Peyer's patch (tissue), 4 donors: ENCODE data around the gene ASCL3. TPM values are rescaled to one million over a fixed set of nuclear protein-coding genes. Genes with fewer than 3 reads are reported as not detected.
"Not testable (repeated sequence)": the region's sequence is repeated elsewhere in the genome, so short reads cannot be mapped to it uniquely, and the experiment has no call there.

Experiments
- DNase-seq, 3 donors: peaks; one replicate each; pipeline ENCODE4 v3.0.0-alpha.2; 2017 to 2019
- H3K27ac ChIP-seq, 4 donors: fragments of 200-600 bp; sonication (generic); one replicate each; pipeline ENCODE4 v1.5.1; 2016 to 2019
- H3K27me3 ChIP-seq, 2 donors: fragments of 200-600 bp; sonication (generic); one replicate each; pipeline ENCODE4 v1.5.1; 2019
- H3K36me3 ChIP-seq, 3 donors: fragments of 200-600 bp; sonication (generic); one replicate each; pipeline ENCODE4 v1.5.1; 2016 to 2019
- H3K4me1 ChIP-seq, 4 donors: fragments of 200-600 bp; sonication (generic); one replicate each; pipeline ENCODE4 v1.5.1; 2016 to 2019
- H3K4me3 ChIP-seq, 4 donors: fragments of 200-600 bp; sonication (generic); 1 replicate in 3 of 4; 2 replicates in 1 of 4; pipeline ENCODE4 v1.5.1; 2016 to 2019; ENCODE audit warnings: mild to moderate bottlenecking in 1 of 4
- H3K9me3 ChIP-seq, 4 donors: fragments of 200-600 bp; sonication (generic); one replicate each; pipeline ENCODE4 v1.5.1; 2016 to 2019; ENCODE audit warnings: mild to moderate bottlenecking in 1 of 4
- POLR2A ChIP-seq, 2 donors: fragments of 450-650 bp; IDR thresholded peaks; one replicate each; pipeline ENCODE4 v1.5.1; 2017; ENCODE audit warnings: antibody characterized with exemption in 2 of 2, mild to moderate bottlenecking in 2 of 2, moderate library complexity in 2 of 2
- total RNA-seq, 4 donors: library from RNA; depleted of rRNA; stranded (reverse); fragments of >200 nt; gene quantifications; one replicate each; pipeline ENCODE4 v1.1.0, GENCODE V29; 2016
- TF ChIP-seq, protein P1 (sequence below), 6 experiments: fragments of 450-650 bp in 4 of 6; fragments of 200-600 bp in 2 of 6; sonication (generic) in 1 of 6; IDR thresholded peaks; one replicate each; pipeline ENCODE4 v1.5.1; 2017 to 2019; ENCODE audit warnings: antibody characterized with exemption in 6 of 6, mild to moderate bottlenecking in 3 of 6, moderate library complexity in 1 of 6

The ASCL3 gene
- total RNA-seq, 4 donors from 2014 or later = not detected

GRCh38 chr11:8937659-8938058 lies 5.2 kb downstream of the ASCL3 start:
- TF ChIP-seq, protein P1, sequence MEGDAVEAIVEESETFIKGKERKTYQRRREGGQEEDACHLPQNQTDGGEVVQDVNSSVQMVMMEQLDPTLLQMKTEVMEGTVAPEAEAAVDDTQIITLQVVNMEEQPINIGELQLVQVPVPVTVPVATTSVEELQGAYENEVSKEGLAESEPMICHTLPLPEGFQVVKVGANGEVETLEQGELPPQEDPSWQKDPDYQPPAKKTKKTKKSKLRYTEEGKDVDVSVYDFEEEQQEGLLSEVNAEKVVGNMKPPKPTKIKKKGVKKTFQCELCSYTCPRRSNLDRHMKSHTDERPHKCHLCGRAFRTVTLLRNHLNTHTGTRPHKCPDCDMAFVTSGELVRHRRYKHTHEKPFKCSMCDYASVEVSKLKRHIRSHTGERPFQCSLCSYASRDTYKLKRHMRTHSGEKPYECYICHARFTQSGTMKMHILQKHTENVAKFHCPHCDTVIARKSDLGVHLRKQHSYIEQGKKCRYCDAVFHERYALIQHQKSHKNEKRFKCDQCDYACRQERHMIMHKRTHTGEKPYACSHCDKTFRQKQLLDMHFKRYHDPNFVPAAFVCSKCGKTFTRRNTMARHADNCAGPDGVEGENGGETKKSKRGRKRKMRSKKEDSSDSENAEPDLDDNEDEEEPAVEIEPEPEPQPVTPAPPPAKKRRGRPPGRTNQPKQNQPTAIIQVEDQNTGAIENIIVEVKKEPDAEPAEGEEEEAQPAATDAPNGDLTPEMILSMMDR (IDR thresholded peaks at IDR 0.05) = no peak
- TF ChIP-seq POLR2A (IDR thresholded peaks at IDR 0.05) = no peak
- no peaks in the 10 kb centered on the region for H3K36me3 ChIP-seq
- no peak overlapping the region for H3K27ac ChIP-seq
- no peak for DNase-seq
- H3K9me3 ChIP-seq = no peaks in the 10 kb centered on the region
- no peaks in the 10 kb centered on the region for H3K4me1 ChIP-seq
- no peaks in the 10 kb centered on the region for H3K27me3 ChIP-seq
- H3K4me3 ChIP-seq = no peak overlapping the region

GRCh38 chr11:8937159-8937558 lies 5.7 kb downstream of the ASCL3 start:
- H3K27me3 ChIP-seq = no peaks in the 10 kb centered on the region
- no peaks in the 10 kb centered on the region for H3K4me1 ChIP-seq
- no peaks in the 10 kb centered on the region for H3K36me3 ChIP-seq
- no peak for DNase-seq
- H3K4me3 ChIP-seq = no peak overlapping the region
- H3K27ac ChIP-seq = no peak overlapping the region
- H3K9me3 ChIP-seq = no peaks in the 10 kb centered on the region
- TF ChIP-seq POLR2A (IDR thresholded peaks at IDR 0.05) = no peak
- TF ChIP-seq, protein P1 (IDR thresholded peaks at IDR 0.05) = no peak

DNA sequence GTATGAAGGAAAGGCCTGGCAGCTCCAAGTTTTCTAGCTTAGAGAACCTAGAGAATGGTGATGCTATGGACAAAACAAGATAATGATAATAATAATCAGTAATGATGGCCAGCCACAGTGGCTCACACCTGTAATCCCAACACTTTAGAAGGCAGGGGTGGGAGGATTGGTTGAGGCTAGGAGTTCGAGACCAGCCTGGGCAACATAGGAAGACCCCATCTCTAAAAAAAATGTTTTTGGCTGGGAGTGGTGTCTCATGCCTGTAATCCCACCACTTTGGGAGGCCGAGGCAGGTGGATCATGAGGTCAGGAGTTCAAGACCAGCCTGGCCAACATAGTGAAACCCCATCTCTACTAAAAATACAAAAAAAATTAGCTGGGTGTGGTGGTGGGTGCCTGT lies 7.0 kb downstream of the ASCL3 start:
- not testable (repeated sequence) for H3K4me3 ChIP-seq, H3K9me3 ChIP-seq, H3K36me3 ChIP-seq, DNase-seq, H3K4me1 ChIP-seq, H3K27ac ChIP-seq, H3K27me3 ChIP-seq

DNA sequence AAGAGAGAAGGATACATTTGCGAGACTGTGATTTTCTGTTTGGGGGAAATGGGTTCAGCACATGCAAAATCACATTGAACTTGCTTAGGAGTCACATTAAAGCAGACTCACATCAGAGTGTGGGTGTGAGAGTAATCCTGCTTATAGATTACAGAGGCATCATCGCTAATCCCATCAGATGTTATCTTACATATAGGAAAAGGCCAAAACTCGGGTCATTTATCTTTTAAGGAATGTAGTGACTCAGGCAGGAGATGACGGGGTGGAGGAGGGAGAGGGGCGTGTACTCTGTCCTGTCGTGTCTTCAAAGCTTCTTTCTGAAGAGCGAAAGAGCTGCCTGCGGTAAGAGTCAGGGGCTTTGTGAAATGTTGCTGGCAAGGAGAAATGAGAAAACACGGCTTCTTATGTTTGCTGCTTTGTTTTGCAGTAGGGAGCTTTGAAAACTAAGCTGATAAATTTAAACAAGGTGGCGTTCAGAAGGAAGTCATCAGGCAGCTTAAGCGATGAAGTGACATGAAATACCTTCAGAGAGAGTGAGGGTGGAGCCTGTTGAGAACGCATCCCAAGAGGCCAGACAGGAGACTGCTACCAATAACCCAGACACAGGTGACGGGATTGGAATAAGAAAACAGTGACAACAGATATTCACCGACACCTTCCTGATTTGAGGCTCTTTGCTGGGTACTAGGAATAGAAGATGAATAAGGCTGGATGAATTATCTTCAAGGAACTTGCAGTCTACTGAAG lies 7.9 kb downstream of the ASCL3 start:
- Histone ChIP-seq H3K9me3 (no peaks in the 10 kb centered on the region), H3K4me3 (no peak overlapping the region), H3K27me3 (no peaks in the 10 kb centered on the region), H3K27ac (no peak overlapping the region), H3K4me1 (no peaks in the 10 kb centered on the region), H3K36me3 (no peaks in the 10 kb centered on the region)
- TF ChIP-seq, protein P1 (IDR thresholded peaks at IDR 0.05) = no peak
- no peak for TF ChIP-seq POLR2A (IDR thresholded peaks at IDR 0.05)
- DNase-seq = no peak

GRCh38 chr11:8933931-8934330 lies 8.9 kb downstream of the ASCL3 start:
- Histone ChIP-seq H3K4me3 (no peak overlapping the region), H3K4me1 (no peaks in the 10 kb centered on the region)

GRCh38 chr11:8932564-8933180 lies 10.1 kb downstream of the ASCL3 start, which contains the start of gene C11orf16:
Gene C11orf16 (minus strand): TSS chr11:8932947. CDS start chr11:8932308, 639 bp downstream.
- no peaks in the 10 kb centered on the region for H3K9me3 ChIP-seq
- H3K36me3 ChIP-seq = no peaks in the 10 kb centered on the region
- no peaks in the 10 kb centered on the region for H3K27me3 ChIP-seq
- no peaks in the 10 kb centered on the region for H3K4me1 ChIP-seq
- TF ChIP-seq, protein P1 (IDR thresholded peaks at IDR 0.05) = no peak
- no peak for TF ChIP-seq POLR2A (IDR thresholded peaks at IDR 0.05)
- H3K27ac ChIP-seq = no peak within 1 kb of the TSS
- no peak within 1 kb of the TSS for H3K4me3 ChIP-seq
- DNase-seq = no peak

More at GRCh38 chr11:8933931-8934330, 8.9 kb downstream of the ASCL3 start:
- Histone ChIP-seq H3K27me3 (no peaks in the 10 kb centered on the region), H3K36me3 (no peaks in the 10 kb centered on the region), H3K27ac (no peak overlapping the region), H3K9me3 (no peaks in the 10 kb centered on the region)
- no peak for TF ChIP-seq POLR2A (IDR thresholded peaks at IDR 0.05)
- TF ChIP-seq, protein P1 (IDR thresholded peaks at IDR 0.05) = no peak
- no peak for DNase-seq
